Mucosa of rectum (tissue), 2 donors: Measurements from ENCODE around the gene IGSF6.
"Not testable (repeated sequence)": the region's sequence is repeated elsewhere in the genome, so short reads cannot be mapped to it uniquely, and the experiment has no call there.

Experiments used
- H3K27ac ChIP-seq, 2 donors: one replicate each; pipeline ENCODE4 v1.7.0; 2013; ENCODE audit warnings: inconsistent platforms in 2 of 2, low read depth in 2 of 2, low read length in 2 of 2
- H3K27me3 ChIP-seq, 2 donors: one replicate each; pipeline ENCODE4 v1.7.0; 2013; ENCODE audit warnings: low read length in 2 of 2; ENCODE audit not compliant: control insufficient read depth in 2 of 2, insufficient read depth in 2 of 2
- H3K36me3 ChIP-seq, 2 donors: one replicate each; pipeline ENCODE4 v1.7.0; 2013; ENCODE audit warnings: low read length in 2 of 2; ENCODE audit not compliant: control insufficient read depth in 2 of 2, insufficient read depth in 2 of 2
- H3K4me1 ChIP-seq, 2 donors: one replicate each; pipeline ENCODE4 v1.7.0; 2013; ENCODE audit warnings: low read length in 2 of 2, mild to moderate bottlenecking in 1 of 2; ENCODE audit not compliant: control insufficient read depth in 2 of 2, insufficient read depth in 2 of 2
- H3K4me3 ChIP-seq, 2 donors: one replicate each; pipeline ENCODE4 v1.7.0; 2013; ENCODE audit warnings: low read length in 2 of 2
- H3K9ac ChIP-seq, 2 donors: one replicate each; pipeline ENCODE4 v1.7.0; 2013; ENCODE audit warnings: low read length in 2 of 2, low read depth in 1 of 2, mild to moderate bottlenecking in 1 of 2
- H3K9me3 ChIP-seq, 2 donors: one replicate each; pipeline ENCODE4 v1.7.0; 2013; ENCODE audit warnings: low read length in 2 of 2; ENCODE audit not compliant: control insufficient read depth in 2 of 2
- donor health status: healthy.
- donor health status: Normal muscosa, but diverticular disease.

IGSF6 gene

DNA sequence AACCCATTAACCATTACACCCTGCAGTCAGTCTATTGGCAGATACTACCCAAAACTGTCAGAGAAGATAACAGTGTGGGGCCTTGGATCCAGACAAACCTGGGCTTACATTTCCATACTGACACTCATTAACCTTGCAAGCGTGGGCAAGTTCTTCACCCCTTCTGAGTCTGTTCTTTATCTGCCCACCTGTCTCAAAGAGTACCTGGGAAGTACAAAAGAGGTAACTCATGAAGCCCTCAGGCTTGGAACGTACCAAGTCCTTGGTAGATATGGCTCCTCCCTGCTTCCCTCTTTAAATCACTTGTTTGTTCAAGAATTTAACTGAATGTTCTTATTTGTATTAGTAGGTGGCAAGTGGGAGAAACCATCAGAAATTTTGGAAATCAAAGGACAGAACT lies 2.5 kb upstream of the IGSF6 start:
- Histone ChIP-seq H3K4me1 (peaks cover 3 to 8% of the 10 kb centered on the region in 2 donors), H3K27me3 (no peaks in the 10 kb centered on the region), H3K9me3 (no peaks in the 10 kb centered on the region), H3K27ac (no peak overlapping the region), H3K4me3 (no peak overlapping the region), H3K9ac (no peak overlapping the region), H3K36me3 (peaks cover 8 to 14% of the 10 kb centered on the region in 2 donors)

DNA sequence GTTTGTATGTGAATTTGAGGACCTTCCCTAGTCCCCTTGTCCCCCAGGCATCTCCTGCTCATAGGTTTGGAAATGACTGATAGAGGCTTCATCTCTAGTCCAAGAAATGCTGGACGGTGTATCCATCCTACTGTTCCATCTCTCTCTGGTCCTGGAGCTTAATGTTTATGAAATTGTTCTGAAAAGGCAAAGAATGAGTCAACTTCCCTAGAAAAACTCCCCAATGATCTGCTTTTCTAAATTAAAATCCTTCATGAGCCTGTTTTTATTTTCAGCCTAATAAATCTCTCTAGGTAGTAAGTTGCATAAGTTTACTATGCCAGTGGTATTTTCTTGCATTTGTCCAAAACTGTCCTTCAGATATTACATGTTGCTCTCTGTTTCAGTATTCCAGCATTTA lies 2.1 kb upstream of the IGSF6 start:
- Histone ChIP-seq H3K9me3 (no peaks in the 10 kb centered on the region), H3K36me3 (peaks cover 8 to 14% of the 10 kb centered on the region in 2 donors), H3K9ac (no peak overlapping the region), H3K4me1 (peaks cover 3 to 8% of the 10 kb centered on the region in 2 donors), H3K27ac (no peak overlapping the region), H3K4me3 (no peak overlapping the region), H3K27me3 (no peaks in the 10 kb centered on the region)

DNA sequence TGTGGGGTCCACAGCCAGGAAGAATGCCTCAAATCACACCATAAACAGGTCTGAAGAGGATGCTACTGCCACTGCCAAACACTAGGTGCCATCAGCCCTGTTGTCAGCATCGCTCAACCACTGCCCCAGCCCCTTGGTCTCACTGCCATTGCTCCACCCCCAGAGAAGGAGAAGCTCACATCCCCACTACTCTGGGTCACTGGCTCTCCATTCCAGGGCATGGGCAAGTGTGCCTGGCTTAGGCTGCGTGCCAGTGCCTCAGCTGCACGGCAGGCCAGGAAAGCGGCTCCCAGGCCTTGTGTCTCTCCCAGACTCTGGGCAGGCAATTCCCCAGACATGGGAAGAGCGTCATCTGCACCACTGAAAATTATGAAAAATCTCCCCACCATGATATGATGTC lies 1.2 kb upstream of the IGSF6 start:
- Histone ChIP-seq H3K27ac (no peak overlapping the region), H3K4me1 (peaks cover 3 to 8% of the 10 kb centered on the region in 2 donors), H3K4me3 (no peak overlapping the region), H3K36me3 (peaks cover 8 to 14% of the 10 kb centered on the region in 2 donors), H3K27me3 (no peaks in the 10 kb centered on the region), H3K9me3 (no peaks in the 10 kb centered on the region), H3K9ac (no peak overlapping the region)

DNA sequence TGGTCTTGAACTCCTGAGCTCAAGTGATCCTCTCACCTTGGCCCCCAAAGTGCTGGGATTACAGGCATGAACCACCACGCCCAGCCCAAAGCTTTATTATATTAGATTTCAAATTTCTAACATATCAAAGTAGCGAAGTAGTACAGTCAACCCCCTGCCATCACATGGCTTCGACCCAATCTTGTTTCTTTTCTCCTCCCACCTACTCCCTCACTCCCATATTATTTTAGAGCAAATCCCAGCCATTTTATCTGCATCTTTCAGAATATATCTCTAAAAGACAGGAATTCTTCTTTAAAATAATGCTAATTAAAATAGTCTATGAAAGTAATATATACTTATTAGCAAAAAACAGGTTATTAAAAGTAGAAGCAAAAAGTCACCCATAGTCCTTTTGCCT lies 893 bp downstream of the IGSF6 start:
- Histone ChIP-seq H3K36me3 (peaks cover 10% of the 10 kb centered on the region in 2 donors), H3K27ac (no peak overlapping the region), H3K9me3 (no peaks in the 10 kb centered on the region), H3K4me1 (peaks cover 0 to 9% of the 10 kb centered on the region in 2 donors), H3K4me3 (no peak overlapping the region), H3K27me3 (no peaks in the 10 kb centered on the region), H3K9ac (no peak overlapping the region)

DNA sequence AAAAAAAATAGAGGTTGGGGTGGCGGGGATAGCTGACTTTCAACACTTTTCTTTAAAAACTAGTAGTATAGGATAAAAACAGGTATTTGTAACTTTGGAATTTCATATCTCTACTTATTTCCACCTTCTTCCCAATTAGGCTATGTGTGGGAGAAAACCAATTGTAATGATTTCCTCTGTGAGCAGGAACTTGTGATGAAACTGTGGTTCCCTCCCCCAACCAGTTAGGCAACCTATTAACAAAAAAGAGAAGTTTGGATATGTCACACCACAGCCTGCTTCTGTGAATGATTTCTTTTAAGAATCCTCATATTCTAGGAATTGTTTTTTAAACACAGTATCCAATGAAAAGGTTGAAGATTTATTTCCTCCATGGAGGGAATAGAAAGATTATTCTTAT lies 1.9 kb downstream of the IGSF6 start:
- peaks cover 0 to 18% of the 10 kb centered on the region in 2 donors for H3K4me1 ChIP-seq
- H3K4me3 ChIP-seq = no peak overlapping the region
- no peak overlapping the region for H3K27ac ChIP-seq

DNA sequence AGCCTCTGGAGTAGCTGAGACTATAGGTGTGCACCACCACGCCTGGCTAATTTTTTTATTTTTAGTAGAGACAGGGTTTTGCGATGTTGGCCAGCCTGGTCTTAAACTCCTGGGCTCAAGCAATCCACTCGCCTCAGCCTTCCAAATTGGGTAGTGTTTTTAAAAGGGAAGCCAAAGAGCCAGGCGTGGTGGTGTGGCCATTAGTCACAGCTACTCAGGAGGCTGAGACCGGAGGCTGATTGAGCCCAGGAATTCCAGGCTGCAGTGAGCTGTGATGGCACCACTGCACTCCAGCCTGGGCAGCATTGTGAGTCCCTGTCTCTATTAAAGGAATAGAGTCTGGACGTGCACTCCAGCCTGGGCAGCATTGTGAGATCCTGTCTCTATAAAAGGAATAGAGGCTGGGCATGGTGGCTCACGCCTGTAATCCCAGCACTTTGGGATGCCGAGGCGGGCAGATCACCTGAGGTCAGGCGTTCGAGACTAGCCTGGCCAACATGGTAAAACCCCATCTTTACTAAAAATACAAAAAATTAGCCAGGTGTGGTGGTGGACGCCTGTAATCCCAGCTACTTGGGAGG lies 2.5 kb downstream of the IGSF6 start:
- not testable (repeated sequence) for H3K27ac ChIP-seq, H3K4me3 ChIP-seq, H3K9ac ChIP-seq, H3K36me3 ChIP-seq, H3K27me3 ChIP-seq, H3K9me3 ChIP-seq
- H3K4me1 ChIP-seq = peaks cover 0 to 18% of the 10 kb centered on the region in 2 donors

More for the DNA sequence above, 1.9 kb downstream of the IGSF6 start:
- H3K36me3 ChIP-seq = peaks cover 4 to 8% of the 10 kb centered on the region in 2 donors
- H3K9ac ChIP-seq = no peak overlapping the region
- H3K27me3 ChIP-seq = no peaks in the 10 kb centered on the region
- H3K9me3 ChIP-seq = no peaks in the 10 kb centered on the region

DNA sequence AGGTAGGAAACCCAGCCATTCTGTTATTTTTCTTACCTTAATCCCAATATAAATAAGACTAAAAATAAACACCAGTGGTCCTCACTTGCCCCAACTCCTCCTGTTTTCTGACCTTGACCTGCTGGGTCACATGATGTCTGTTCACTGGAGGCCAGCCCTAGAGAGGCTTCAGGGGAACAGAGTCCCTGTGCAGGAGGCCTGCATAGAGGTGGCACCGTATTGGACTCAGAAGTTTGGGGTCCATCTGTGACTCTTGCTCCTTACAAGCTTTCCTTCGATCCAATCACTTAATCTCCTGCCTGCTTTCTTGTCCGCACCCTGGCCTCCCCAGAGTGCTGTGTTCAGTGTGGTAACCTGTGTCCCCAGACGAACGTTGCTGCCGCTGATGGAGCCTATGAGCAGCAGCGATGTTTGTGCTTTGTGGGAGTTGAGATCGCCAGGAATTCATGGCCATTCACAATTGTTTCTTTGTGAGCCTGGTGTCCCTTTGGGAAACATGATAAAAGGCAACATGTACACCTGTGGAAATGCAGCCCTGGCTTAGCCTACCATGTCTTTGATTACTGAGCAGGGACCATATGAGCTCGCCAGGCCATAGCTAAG lies 4.7 kb downstream of the IGSF6 start:
- Histone ChIP-seq H3K4me3 (no peak overlapping the region), H3K9me3 (no peaks in the 10 kb centered on the region), H3K4me1 (peaks cover 0 to 18% of the 10 kb centered on the region in 2 donors), H3K36me3 (peaks cover 0 to 2% of the 10 kb centered on the region in 2 donors), H3K9ac (no peak overlapping the region), H3K27me3 (no peaks in the 10 kb centered on the region), H3K27ac (peak overlapping the region in 1 of 2 donors; percentile 62)

DNA sequence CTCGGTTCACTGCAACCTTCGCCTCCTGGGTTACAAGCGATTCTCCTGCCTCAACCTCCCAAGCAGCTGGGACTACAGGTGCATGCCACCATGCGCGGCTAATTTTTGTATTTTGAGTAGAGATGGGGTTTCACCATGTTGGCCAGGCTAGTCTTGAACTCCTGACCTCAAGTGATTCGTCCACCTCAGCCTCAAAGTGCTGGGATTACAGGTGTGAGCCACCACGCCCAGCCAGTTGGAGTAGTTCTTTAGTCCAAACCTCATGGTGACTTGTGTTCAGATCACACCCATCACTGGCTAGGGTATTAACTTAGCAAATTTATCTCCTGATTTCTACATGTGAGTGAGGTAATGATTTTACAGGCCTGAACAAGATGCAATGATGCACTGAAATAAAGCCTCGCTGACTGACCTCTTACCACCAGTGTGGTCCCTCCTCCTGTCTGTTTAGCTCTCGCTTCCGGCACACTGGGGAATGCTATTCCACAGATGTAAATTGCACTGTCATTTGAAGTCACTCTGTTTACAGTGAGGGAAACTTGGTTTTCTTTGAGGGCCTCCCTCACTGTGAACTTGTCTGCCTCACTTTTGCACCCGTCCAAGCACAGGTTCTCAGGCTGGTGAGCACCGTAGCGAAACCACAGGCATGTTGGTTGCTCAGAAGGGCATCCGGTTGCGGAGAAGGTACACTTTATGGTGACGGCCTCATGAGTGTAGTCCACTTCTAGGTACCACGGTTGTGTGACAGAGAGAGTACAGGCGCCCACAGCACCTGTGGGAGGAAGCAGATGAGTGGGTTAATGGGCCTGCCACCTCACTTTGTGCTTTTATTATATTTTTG lies 5.5 kb downstream of the IGSF6 start:
- Histone ChIP-seq H3K36me3 (peaks cover 0 to 2% of the 10 kb centered on the region in 2 donors), H3K4me3 (no peak overlapping the region), H3K4me1 (peaks cover 0 to 18% of the 10 kb centered on the region in 2 donors), H3K27me3 (no peaks in the 10 kb centered on the region), H3K27ac (peak overlapping the region in 1 of 2 donors; percentile 62), H3K9ac (peak overlapping the region in 1 of 2 donors; percentile 17), H3K9me3 (no peaks in the 10 kb centered on the region)

DNA sequence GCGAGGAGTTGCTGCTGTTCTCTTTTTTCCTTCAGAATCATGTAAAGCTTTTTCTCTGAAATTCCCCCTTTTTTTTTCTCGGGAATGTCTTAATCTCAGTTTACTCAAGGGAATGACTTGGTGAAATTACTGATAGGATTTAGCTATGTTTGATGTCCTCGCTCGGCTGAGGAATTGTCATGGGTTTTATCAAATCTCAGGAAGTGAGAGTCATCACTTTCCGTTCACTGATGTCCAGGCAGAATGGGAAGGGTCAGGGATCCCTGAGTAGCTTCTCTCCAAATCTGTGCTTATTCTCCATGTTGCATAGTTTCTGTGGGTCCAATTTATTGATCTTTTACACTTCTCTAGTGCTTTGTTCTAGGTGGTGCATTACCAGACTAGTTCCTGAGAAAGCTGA lies 6.3 kb downstream of the IGSF6 start:
- Histone ChIP-seq H3K9me3 (no peaks in the 10 kb centered on the region), H3K36me3 (peaks cover 0 to 2% of the 10 kb centered on the region in 2 donors), H3K27me3 (no peaks in the 10 kb centered on the region), H3K4me1 (peaks cover 0 to 18% of the 10 kb centered on the region in 2 donors), H3K9ac (peak overlapping the region in 1 of 2 donors; percentile 17), H3K27ac (peak overlapping the region; percentile 52 to 62), H3K4me3 (peak overlapping the region in 1 of 2 donors; percentile 59)

DNA sequence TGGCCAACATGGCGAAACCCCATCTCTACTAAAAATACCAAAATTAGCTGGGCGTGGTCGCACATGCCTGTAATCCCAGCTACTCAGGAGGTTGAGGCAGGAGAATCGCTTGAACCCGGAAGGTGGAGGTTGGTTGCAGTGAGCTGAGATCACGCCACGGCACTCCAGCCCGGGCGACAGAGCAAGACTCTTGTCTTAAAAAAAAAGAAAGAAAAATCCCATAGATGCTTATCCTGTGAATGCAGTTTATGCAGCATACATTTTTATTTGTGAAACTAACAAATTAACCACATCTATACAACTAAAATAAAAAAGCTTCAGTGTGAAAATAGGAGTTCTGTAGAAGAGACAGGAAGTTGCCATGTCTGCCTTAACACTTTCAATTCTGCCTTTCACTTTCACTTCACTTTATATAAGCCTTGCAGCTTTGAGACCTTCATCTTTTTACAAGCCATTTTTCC lies 7.1 kb downstream of the IGSF6 start:
- Histone ChIP-seq H3K4me3 (peak overlapping the region; percentile 40 to 59), H3K27ac (peak overlapping the region; percentile 52 to 62), H3K36me3 (peaks cover 0 to 2% of the 10 kb centered on the region in 2 donors), H3K4me1 (peaks cover 0 to 18% of the 10 kb centered on the region in 2 donors), H3K27me3 (no peaks in the 10 kb centered on the region), H3K9ac (no peak overlapping the region), H3K9me3 (no peaks in the 10 kb centered on the region)
